Superior temporal gyrus (tissue), 1 donor: ENCODE measurements around the gene ULK2.
A peak's percentile ranks its signal among the peaks of the same experiment; 100 is the strongest.

Experiments used
- DNase-seq: peaks from one replicate; pipeline ENCODE4 v3.0.0-alpha.2; 2016; ENCODE audit errors: extremely low spot score

Gene ULK2

GRCh38 chr17:19747159-19747719 lies 120.5 kb downstream of the ULK2 start:
- no peak for DNase-seq

DNA sequence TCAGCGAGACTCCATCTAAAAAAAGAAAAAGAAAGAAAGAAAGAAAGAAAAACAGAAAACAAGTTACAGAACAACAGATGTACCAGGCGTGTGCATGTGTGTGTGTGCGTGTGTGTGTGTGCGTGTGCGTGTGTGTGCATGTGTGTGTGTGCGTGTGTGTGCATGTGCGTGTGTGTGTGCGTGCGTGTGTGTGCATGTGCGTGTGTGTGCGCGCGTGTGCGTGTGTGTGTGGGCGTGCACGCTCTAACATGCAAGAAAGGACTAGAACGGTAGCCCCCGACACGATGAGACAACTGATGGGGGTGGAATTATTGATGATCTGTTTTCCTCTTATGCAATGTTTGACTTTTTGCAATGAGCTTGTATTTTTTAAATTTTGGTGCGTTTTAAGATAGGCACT lies 121.2 kb downstream of the ULK2 start:
- no peak for DNase-seq

DNA sequence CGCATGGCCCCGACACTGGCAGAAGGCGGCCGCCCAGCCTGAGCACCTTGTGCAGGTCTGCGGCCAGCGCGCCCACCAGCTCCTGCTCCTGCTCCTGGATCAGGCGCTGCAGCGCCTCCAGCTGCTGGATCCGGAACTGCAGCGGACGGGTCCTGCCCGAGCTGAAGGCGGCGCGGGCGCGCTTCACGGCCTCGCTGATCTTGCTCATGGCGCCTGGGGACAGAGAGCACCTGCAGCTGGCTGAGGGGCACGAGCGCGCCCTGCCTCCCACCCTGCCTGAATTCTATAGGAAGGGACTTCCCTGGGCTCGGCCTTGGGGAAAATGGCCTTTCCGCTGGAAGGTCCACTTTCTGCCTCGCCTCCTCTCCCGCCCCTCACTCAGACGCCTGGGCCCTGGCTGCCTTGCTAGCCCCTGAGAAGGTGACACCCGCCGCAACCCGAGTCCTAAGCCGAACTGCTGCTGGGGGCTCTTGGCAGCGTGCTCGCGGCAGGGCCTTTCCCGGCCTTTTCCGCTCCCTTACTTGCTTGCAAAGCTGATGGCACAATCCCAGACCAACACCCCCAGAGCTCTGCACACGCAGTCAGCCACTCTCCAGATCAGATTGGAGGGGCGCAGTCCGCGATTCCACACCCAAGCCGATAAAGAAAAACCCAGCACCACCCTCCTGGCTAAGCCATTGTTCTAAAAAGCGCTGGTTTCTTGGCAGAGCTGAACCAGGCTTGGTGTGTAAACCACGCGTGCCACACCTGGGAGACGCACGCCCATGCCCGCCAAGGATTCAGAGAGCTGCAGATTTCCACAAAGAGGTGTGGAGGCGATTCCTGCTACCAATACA lies 122.6 kb downstream of the ULK2 start:
- peak; percentile 89 for DNase-seq

- no peak for DNase-seq
These were observed 123.2 kb downstream of the ULK2 start for GRCh38 chr17:19744492-19744891.

DNA sequence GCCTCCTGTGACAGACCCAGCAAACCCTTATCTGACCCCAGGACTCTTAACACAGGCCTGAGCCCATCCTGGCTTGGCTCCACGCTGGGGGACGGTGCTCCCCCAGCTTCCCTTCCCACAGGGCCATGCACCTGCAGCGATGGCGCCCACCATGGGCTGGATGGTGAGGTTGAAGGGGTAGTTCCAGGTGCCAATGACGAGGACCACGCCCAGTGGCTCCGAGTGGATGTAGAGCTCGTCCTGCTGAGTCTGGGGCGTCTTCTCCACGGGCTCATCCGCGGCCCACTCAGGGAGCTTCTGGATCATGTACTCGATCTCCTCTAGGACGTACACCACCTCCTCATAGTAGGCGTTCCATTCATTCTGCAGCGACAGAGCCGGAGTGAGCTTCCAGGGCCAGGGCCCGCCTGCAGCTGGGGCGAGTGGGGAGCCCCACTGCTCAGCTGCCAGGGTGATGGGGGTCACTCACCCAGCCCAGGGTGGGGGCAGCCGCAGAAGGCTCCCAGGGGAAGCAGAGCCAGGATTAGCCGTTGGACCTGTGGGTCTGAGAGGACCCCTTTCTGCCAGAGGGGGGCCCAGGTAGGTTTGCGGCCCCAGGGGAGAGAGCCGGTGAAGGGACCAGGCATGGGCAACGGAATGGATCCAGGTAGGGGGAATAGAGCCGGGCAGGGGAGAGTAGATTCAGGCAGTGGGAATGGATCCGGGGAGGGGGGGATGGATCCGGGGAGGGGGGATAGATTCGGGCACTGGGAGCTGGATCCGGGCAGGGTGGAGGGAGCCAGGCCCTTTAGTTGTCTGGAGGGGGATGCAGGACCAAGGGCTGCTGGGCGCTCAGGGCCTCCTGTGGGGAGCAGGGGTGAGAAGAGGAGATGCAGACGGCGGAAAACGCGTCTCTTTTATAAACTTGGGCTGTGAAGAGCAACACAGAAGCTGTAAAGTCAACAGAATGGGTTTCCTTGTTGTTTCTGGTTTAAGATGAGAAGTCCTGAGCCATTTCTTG lies 124.3 kb downstream of the ULK2 start:
- no peak for DNase-seq

GRCh38 chr17:19742495-19742894 lies 125.2 kb downstream of the ULK2 start:
- no peak for DNase-seq

DNA sequence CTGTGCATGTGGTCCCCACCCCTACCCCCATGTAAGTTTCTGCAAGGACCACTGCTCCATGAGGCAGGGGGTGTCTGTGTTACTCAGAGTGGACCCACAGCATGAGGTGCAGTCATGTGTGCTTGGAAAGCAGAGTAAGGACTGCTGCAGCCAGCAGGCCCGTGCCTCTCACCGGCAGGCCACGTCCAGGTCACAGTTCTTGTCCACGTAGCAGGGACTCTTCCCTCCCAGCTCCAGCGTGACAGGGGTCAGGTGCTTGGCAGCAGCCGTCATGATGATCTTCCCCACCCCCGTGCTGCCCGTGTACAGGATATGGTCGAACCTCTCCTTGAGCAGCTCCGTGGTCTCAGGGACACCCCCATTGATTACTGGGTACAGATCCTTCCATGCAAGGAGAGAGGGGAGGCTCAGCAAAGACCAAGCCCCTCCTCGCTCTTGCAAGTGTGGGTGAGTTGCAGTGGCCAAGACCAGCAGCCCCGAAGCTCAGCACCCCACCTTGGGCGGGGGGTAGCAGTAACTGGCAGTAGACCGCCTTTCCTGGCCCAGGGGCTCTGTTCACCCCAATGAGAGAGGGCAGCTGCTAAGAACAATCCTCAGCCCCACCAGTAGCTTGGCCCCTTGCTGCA lies 125.8 kb downstream of the ULK2 start:
- DNase-seq: no peak

DNA sequence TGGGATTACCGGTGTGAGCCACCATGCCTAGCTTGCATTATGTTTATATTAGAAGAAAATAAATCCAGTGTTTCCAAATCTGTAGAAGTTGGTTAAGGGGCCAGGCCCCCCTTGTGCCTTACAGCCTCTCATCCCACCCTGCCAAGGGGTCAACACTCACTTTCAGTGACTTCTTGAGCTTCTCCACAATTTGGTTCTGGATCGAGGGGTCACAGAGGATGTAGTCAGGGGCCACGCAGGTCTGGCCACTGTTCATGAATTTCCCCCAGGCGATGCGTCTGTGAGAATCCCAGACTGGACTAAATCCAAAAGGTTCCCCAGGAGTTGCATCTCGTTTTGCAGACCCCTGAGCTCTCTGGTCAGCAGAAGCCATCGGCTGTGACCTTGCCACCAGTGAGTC lies 126.8 kb downstream of the ULK2 start:
- no peak for DNase-seq

DNA sequence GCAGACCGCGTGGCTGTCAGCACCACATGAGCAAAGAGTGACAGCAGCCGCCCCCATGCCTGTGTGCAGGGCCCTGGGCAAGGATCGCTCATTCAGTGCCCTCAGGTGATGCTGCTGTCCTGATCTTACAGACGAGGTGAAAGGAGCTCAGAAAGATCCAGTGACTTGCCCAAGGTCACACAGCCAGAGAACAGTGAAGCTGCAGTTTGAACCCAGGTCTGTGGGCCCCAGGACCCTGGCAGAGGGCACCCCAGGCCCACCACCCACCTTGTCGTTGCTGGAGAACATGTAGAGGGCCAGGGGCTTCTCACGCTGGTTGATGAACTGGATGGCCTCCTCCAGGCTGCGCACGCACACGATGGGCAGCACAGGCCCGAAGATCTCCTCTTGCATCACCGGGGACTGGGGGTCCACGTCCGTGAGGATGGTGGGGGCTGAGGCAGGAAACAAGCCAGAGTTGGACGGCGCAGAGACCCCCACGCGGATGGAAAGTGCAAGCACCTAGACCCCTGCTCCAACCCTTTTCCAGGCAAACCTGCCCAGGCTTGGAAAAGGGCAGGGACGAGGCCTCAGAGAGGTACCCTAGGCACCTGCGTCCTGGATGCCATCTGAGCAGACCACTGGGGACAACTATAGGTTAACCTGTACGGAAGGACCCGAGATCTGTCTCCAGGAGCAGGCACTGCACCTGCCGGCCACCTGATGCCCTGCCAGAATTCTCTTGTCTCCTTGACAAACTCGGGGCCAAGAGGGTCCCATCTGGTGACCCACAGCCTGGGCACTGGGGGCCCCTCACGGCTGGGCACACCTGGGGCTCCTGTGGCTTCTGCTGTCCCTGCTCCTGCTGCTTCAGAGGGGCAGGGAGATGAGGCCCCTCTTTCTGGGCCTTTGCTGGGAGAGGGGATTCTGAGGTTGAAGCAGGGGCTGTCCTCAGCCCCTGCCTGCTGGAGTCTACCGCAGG lies 128.2 kb downstream of the ULK2 start:
- no peak for DNase-seq

GRCh38 chr17:19738757-19739156 lies 129.0 kb downstream of the ULK2 start:
- no peak for DNase-seq

- DNase-seq: no peak
These were observed 129.7 kb downstream of the ULK2 start for GRCh38 chr17:19738073-19738449.

- DNase-seq: no peak
These were observed 130.2 kb downstream of the ULK2 start for GRCh38 chr17:19737305-19738072.

DNA sequence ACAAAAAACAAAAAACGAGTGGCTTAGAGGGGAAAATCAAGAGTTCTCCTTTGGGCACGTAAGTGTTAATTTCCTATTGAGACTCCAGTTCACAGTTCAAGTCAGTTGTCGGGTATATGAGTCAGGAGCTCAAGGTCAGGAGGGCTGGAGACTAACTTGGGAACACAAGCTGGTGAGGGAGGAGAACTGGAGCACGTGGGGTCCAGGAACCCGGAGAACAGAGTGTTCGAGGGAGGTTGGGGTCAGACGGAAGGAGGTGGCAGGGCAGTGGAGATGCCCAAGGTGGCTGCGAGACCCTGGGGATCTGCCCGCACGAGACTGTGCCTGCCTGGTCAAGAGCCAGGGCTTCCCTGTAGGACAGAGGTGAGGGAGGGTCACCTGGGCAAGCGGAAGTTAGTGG lies 131.7 kb downstream of the ULK2 start:
- DNase-seq: no peak

DNA sequence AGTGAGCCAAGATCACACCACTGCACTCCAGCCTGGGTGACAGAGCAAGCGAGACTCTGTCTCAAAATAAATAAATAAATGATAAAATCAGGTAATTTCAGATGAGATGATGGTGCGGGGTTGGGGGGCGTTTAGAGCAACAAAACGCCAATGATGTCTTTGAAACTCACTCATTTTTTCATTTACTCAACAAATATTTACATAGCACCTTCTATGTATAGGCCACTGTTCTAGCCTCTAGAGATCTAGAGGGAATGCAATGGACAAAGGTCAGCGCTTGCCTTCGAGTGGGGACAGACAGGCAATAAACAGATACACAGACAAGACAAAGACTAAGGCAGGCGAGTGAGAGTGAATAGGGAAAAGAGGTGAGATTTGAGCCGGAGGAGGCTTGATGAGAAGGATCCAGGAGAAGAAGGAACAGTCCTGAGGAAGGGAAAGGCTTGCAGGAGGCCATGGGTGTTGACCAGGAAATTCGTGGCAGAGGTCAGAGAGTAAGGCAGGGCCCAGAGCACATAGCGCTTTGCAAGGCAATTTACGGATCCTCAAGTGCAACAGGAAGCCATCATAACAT lies 133.7 kb downstream of the ULK2 start:
- DNase-seq: no peak

DNA sequence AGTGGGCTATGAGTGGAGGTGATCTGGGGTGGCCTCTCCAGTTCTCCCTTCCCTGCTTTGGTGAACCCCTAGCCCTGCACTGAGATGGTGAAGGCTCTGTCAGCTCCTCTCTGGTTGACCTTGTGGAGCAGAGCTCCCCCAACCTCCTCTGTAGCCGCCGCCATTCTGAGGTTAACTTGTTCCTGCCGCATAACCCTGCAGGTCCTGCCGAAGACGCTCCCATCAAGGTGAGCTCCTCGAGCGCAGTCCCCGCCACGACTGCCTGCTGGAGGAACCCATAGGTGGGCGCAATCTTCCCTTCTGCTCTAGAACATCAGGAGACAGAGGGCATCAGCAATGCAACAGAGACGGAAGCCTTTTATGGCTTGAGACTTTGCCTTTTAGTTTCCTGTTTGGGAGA lies 136.1 kb downstream of the ULK2 start:
- no peak for DNase-seq

DNA sequence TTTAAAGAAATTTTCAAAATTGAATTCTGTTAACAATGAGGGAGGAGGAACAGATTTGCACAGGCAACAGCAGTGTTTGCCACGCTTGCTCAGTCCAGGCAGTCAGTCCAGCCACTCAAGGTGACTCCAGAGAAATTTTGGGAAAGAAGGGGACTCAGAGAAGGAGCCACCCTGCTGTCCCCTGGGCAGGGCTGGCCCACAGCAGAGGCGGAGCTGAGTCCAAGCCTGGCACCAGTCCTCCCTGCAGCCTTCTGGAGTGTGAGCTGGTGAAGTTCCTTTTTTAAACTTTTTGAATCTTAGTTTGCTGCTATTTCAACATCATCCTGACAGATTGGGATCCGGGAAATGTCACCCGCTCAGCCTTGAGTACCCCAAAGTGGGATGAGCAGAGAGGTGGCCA lies 136.9 kb downstream of the ULK2 start:
- DNase-seq: no peak

GRCh38 chr17:19729900-19730299 lies 137.8 kb downstream of the ULK2 start:
- no peak for DNase-seq

DNA sequence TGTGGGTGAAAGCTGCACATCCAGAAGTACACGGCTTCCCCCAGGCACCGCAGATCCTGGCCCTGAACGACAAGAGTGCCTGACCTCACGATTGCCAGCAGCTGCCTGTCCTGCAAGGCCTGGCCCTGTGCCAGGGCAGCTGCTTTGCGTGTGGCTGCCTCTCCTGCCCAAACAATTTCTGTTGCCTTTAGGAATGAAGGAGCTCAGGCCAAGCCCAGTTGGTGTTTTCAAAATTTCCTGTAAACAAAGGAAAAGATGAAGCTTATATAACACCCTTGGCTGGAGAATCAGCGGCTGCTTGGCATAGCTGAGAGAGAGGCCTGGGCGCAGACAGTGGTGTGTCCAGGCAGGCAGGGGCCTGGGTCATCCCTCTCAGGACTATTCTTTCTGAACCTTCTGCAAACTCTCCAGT lies 139.6 kb downstream of the ULK2 start:
- DNase-seq: peak; percentile 87

- DNase-seq: peak; percentile 97
These were observed 140.1 kb downstream of the ULK2 start for GRCh38 chr17:19727501-19728078.
